HEK293 (cell line): ENCODE measurements around the gene CD9.

ENCODE experiments used
- OSR2 ChIP-seq: fragments of 450-650 bp; formaldehyde crosslinking; IDR thresholded peaks from 2 replicates; pipeline ENCODE4 v1.5.1; 2016; ENCODE audit warnings: missing biosample characterization, missing genetic modification characterization
- PRDM1 ChIP-seq: fragments of 450-650 bp; formaldehyde crosslinking; IDR thresholded peaks from 2 replicates; pipeline ENCODE4; 2016; ENCODE audit warnings: missing biosample characterization, missing genetic modification characterization
- ZEB2 ChIP-seq: fragments of 450-650 bp; formaldehyde crosslinking; IDR thresholded peaks from 2 replicates; pipeline ENCODE4 v1.5.1; 2016; ENCODE audit warnings: missing biosample characterization, missing genetic modification characterization
- ZNF23 ChIP-seq: fragments of 450-650 bp; formaldehyde crosslinking; IDR thresholded peaks from 2 replicates; pipeline ENCODE4 v1.5.1; 2016; ENCODE audit warnings: missing biosample characterization, missing genetic modification characterization, borderline replicate concordance
- ZNF391 ChIP-seq: fragments of 450-650 bp; formaldehyde crosslinking; IDR thresholded peaks from 2 replicates; pipeline ENCODE4 v1.5.1; 2016; ENCODE audit warnings: low read depth, missing biosample characterization, missing genetic modification characterization, borderline replicate concordance
- ZNF544 ChIP-seq: fragments of 450-650 bp; formaldehyde crosslinking; IDR thresholded peaks from 2 replicates; pipeline ENCODE4 v1.5.0; 2017; ENCODE audit warnings: missing biosample characterization, missing genetic modification characterization
- TF ChIP-seq, protein P1 (sequence below): fragments of 450-650 bp; formaldehyde crosslinking; IDR thresholded peaks from 2 replicates; pipeline ENCODE4 v1.5.1; 2016; ENCODE audit warnings: missing biosample characterization, missing genetic modification characterization
- TF ChIP-seq, protein P2 (sequence below): fragments of 450-650 bp; formaldehyde crosslinking; IDR thresholded peaks from 2 replicates; pipeline ENCODE4 v1.5.1; 2017; ENCODE audit warnings: missing biosample characterization, missing genetic modification characterization
- TF ChIP-seq, protein P3 (sequence below): fragments of 450-650 bp; formaldehyde crosslinking; IDR thresholded peaks from 2 replicates; pipeline ENCODE4 v1.5.1; 2016; ENCODE audit warnings: missing biosample characterization, missing genetic modification characterization

DNA sequence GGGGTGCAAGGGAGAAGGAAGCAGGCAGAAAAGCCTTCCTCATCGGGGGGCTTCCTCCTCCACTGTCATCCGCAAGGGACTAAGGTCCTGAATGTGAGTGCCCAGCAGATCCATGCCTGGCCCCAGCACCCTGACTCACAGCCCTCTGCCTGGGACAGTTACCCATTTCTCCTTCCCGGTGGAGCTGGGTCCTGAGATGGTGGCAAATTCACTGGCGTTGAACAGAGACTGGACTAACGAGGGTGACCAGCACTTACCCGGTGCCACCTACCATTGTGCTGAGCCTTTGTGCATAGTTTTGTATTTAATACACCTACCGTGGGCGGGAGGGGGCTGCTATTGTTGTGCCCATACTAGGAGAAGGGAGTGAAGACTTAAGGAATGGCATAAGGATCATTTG is 79.4 kb downstream of the CD9 start:
- TF ChIP-seq, protein P1, sequence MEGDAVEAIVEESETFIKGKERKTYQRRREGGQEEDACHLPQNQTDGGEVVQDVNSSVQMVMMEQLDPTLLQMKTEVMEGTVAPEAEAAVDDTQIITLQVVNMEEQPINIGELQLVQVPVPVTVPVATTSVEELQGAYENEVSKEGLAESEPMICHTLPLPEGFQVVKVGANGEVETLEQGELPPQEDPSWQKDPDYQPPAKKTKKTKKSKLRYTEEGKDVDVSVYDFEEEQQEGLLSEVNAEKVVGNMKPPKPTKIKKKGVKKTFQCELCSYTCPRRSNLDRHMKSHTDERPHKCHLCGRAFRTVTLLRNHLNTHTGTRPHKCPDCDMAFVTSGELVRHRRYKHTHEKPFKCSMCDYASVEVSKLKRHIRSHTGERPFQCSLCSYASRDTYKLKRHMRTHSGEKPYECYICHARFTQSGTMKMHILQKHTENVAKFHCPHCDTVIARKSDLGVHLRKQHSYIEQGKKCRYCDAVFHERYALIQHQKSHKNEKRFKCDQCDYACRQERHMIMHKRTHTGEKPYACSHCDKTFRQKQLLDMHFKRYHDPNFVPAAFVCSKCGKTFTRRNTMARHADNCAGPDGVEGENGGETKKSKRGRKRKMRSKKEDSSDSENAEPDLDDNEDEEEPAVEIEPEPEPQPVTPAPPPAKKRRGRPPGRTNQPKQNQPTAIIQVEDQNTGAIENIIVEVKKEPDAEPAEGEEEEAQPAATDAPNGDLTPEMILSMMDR (tag by site-specific recombination), result no peak
- no peak for TF ChIP-seq ZNF544
- no peak for TF ChIP-seq ZNF391 (tag by site-specific recombination)
- TF ChIP-seq ZEB2, result no peak
- TF ChIP-seq OSR2 (tag by site-specific recombination), result no peak
- TF ChIP-seq, protein P2, sequence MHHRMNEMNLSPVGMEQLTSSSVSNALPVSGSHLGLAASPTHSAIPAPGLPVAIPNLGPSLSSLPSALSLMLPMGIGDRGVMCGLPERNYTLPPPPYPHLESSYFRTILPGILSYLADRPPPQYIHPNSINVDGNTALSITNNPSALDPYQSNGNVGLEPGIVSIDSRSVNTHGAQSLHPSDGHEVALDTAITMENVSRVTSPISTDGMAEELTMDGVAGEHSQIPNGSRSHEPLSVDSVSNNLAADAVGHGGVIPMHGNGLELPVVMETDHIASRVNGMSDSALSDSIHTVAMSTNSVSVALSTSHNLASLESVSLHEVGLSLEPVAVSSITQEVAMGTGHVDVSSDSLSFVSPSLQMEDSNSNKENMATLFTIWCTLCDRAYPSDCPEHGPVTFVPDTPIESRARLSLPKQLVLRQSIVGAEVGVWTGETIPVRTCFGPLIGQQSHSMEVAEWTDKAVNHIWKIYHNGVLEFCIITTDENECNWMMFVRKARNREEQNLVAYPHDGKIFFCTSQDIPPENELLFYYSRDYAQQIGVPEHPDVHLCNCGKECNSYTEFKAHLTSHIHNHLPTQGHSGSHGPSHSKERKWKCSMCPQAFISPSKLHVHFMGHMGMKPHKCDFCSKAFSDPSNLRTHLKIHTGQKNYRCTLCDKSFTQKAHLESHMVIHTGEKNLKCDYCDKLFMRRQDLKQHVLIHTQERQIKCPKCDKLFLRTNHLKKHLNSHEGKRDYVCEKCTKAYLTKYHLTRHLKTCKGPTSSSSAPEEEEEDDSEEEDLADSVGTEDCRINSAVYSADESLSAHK (tag by site-specific recombination), result no peak
- TF ChIP-seq ZNF23 (tag by site-specific recombination), result no peak
- no peak for TF ChIP-seq PRDM1 (tag by site-specific recombination)
- TF ChIP-seq, protein P3, sequence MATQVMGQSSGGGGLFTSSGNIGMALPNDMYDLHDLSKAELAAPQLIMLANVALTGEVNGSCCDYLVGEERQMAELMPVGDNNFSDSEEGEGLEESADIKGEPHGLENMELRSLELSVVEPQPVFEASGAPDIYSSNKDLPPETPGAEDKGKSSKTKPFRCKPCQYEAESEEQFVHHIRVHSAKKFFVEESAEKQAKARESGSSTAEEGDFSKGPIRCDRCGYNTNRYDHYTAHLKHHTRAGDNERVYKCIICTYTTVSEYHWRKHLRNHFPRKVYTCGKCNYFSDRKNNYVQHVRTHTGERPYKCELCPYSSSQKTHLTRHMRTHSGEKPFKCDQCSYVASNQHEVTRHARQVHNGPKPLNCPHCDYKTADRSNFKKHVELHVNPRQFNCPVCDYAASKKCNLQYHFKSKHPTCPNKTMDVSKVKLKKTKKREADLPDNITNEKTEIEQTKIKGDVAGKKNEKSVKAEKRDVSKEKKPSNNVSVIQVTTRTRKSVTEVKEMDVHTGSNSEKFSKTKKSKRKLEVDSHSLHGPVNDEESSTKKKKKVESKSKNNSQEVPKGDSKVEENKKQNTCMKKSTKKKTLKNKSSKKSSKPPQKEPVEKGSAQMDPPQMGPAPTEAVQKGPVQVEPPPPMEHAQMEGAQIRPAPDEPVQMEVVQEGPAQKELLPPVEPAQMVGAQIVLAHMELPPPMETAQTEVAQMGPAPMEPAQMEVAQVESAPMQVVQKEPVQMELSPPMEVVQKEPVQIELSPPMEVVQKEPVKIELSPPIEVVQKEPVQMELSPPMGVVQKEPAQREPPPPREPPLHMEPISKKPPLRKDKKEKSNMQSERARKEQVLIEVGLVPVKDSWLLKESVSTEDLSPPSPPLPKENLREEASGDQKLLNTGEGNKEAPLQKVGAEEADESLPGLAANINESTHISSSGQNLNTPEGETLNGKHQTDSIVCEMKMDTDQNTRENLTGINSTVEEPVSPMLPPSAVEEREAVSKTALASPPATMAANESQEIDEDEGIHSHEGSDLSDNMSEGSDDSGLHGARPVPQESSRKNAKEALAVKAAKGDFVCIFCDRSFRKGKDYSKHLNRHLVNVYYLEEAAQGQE (tag by site-specific recombination), result no peak
